Measurements from ENCODE around the gene SFT2D3. TPM values are rescaled to one million over a fixed set of nuclear protein-coding genes. Genes with fewer than 3 reads are reported as not detected.

The SFT2D3 gene
- total and polyA plus RNA-seq, 2 of the 13 experiments (the other 11 are each of a cell fraction or from before 2014, with no cell fraction given) = 8.3 to 9.4 TPM

DNA sequence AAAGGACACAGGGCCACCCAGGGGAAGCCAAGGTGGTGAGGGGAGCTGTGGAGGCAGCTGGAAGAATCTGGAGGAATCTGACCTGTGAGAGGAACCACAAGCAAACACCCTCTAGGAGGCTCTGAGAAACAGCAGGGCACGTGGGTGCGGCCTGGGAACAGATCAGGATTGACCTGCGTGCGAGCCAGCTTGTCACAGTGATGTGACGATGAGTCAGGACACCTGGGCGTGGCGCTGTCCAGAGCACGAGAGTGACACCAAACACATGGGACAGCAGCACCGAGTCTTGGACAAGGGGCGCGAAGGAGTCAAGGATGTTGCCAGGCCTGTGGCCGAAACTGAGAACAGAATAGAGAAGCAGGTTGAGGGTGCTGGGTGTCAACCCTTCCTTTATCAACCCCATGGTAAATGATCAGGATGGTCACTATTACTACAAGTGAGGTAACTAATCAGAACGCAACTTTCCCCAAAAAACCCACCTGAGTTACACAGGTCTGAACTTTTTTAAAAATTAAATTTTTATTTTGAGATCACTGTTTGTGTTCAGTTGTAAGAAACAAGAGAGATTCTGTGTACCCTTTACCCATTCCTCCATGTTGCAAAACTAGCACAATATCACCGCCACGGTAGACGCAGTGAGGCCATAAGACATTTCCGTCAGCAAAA, 637 bp upstream of the SFT2D3 start (continued):
- TF ChIP-seq ZNF619 (CRISPR knock-in tag; IDR thresholded peaks at IDR 0.05) (no peak), SMAD3 (CRISPR knock-in tag; IDR thresholded peaks at IDR 0.05) (no peak; the same call in none of the 2 replicates), FOXO1 (CRISPR knock-in tag; IDR thresholded peaks at IDR 0.05) (0 out of 2 replicates have a peak, but pooled peaks have one; percentile 36), NR3C1 (CRISPR knock-in tag; IDR thresholded peaks at IDR 0.05) (no peak), KLF15 (CRISPR knock-in tag; IDR thresholded peaks at IDR 0.05; ENCODE audit: borderline replicate concordance) (no peak), NFYC (CRISPR knock-in tag; IDR thresholded peaks at IDR 0.05) (no peak; the same call in 1 of the 2 replicates), TSC22D2 (CRISPR knock-in tag; IDR thresholded peaks at IDR 0.05; ENCODE audit: borderline replicate concordance) (no peak), ZNF746 (CRISPR knock-in tag; IDR thresholded peaks at IDR 0.05) (no peak), NPAS2 (CRISPR knock-in tag; IDR thresholded peaks at IDR 0.05; ENCODE audit: borderline replicate concordance) (no peak), ZNF329 (CRISPR knock-in tag; IDR thresholded peaks at IDR 0.05; ENCODE audit: low read depth) (no peak), ZSCAN31 (CRISPR knock-in tag; IDR thresholded peaks at IDR 0.05; ENCODE audit: low read depth) (no peak)
- TF ChIP-seq, protein P1, sequence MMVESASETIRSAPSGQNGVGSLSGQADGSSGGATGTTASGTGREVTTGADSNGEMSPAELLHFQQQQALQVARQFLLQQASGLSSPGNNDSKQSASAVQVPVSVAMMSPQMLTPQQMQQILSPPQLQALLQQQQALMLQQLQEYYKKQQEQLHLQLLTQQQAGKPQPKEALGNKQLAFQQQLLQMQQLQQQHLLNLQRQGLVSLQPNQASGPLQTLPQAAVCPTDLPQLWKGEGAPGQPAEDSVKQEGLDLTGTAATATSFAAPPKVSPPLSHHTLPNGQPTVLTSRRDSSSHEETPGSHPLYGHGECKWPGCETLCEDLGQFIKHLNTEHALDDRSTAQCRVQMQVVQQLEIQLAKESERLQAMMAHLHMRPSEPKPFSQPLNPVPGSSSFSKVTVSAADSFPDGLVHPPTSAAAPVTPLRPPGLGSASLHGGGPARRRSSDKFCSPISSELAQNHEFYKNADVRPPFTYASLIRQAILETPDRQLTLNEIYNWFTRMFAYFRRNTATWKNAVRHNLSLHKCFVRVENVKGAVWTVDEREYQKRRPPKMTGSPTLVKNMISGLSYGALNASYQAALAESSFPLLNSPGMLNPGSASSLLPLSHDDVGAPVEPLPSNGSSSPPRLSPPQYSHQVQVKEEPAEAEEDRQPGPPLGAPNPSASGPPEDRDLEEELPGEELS (CRISPR knock-in tag; IDR thresholded peaks at IDR 0.05) = peak; percentile 45; the same call in 1 of the 2 replicates
- TF ChIP-seq, protein P2, sequence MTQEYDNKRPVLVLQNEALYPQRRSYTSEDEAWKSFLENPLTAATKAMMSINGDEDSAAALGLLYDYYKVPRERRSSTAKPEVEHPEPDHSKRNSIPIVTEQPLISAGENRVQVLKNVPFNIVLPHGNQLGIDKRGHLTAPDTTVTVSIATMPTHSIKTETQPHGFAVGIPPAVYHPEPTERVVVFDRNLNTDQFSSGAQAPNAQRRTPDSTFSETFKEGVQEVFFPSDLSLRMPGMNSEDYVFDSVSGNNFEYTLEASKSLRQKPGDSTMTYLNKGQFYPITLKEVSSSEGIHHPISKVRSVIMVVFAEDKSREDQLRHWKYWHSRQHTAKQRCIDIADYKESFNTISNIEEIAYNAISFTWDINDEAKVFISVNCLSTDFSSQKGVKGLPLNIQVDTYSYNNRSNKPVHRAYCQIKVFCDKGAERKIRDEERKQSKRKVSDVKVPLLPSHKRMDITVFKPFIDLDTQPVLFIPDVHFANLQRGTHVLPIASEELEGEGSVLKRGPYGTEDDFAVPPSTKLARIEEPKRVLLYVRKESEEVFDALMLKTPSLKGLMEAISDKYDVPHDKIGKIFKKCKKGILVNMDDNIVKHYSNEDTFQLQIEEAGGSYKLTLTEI (CRISPR knock-in tag; conservative IDR thresholded peaks at IDR 0.05) = no peak
- TF ChIP-seq, protein P3, sequence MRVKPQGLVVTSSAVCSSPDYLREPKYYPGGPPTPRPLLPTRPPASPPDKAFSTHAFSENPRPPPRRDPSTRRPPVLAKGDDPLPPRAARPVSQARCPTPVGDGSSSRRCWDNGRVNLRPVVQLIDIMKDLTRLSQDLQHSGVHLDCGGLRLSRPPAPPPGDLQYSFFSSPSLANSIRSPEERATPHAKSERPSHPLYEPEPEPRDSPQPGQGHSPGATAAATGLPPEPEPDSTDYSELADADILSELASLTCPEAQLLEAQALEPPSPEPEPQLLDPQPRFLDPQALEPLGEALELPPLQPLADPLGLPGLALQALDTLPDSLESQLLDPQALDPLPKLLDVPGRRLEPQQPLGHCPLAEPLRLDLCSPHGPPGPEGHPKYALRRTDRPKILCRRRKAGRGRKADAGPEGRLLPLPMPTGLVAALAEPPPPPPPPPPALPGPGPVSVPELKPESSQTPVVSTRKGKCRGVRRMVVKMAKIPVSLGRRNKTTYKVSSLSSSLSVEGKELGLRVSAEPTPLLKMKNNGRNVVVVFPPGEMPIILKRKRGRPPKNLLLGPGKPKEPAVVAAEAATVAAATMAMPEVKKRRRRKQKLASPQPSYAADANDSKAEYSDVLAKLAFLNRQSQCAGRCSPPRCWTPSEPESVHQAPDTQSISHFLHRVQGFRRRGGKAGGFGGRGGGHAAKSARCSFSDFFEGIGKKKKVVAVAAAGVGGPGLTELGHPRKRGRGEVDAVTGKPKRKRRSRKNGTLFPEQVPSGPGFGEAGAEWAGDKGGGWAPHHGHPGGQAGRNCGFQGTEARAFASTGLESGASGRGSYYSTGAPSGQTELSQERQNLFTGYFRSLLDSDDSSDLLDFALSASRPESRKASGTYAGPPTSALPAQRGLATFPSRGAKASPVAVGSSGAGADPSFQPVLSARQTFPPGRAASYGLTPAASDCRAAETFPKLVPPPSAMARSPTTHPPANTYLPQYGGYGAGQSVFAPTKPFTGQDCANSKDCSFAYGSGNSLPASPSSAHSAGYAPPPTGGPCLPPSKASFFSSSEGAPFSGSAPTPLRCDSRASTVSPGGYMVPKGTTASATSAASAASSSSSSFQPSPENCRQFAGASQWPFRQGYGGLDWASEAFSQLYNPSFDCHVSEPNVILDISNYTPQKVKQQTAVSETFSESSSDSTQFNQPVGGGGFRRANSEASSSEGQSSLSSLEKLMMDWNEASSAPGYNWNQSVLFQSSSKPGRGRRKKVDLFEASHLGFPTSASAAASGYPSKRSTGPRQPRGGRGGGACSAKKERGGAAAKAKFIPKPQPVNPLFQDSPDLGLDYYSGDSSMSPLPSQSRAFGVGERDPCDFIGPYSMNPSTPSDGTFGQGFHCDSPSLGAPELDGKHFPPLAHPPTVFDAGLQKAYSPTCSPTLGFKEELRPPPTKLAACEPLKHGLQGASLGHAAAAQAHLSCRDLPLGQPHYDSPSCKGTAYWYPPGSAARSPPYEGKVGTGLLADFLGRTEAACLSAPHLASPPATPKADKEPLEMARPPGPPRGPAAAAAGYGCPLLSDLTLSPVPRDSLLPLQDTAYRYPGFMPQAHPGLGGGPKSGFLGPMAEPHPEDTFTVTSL (CRISPR knock-in tag; IDR thresholded peaks at IDR 0.05; ENCODE audit: borderline replicate concordance) = no peak
- TF ChIP-seq, protein P4, sequence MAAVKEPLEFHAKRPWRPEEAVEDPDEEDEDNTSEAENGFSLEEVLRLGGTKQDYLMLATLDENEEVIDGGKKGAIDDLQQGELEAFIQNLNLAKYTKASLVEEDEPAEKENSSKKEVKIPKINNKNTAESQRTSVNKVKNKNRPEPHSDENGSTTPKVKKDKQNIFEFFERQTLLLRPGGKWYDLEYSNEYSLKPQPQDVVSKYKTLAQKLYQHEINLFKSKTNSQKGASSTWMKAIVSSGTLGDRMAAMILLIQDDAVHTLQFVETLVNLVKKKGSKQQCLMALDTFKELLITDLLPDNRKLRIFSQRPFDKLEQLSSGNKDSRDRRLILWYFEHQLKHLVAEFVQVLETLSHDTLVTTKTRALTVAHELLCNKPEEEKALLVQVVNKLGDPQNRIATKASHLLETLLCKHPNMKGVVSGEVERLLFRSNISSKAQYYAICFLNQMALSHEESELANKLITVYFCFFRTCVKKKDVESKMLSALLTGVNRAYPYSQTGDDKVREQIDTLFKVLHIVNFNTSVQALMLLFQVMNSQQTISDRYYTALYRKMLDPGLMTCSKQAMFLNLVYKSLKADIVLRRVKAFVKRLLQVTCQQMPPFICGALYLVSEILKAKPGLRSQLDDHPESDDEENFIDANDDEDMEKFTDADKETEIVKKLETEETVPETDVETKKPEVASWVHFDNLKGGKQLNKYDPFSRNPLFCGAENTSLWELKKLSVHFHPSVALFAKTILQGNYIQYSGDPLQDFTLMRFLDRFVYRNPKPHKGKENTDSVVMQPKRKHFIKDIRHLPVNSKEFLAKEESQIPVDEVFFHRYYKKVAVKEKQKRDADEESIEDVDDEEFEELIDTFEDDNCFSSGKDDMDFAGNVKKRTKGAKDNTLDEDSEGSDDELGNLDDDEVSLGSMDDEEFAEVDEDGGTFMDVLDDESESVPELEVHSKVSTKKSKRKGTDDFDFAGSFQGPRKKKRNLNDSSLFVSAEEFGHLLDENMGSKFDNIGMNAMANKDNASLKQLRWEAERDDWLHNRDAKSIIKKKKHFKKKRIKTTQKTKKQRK (IDR thresholded peaks at IDR 0.05; ENCODE audit: low read length) = no peak

Data from HepG2 (cell line).